Activated CD8-positive, alpha-beta memory T cell treated with anti-CD3 and anti-CD28 coated beads, Interleukin-2, amount 50 U/mL, for 24 hours (primary cell): Measurements from ENCODE around the gene EPM2AIP1.
"Not testable (repeated sequence)": the region's sequence is repeated elsewhere in the genome, so short reads cannot be mapped to it uniquely, and the experiment has no call there.

Experiments used
- DNase-seq: peaks from one replicate; pipeline ENCODE4 v3.0.0-alpha.2; 2020; ENCODE audit errors: extremely low read depth

The EPM2AIP1 gene

GRCh38 chr3:36993326-36994283 is 674 bp upstream of the EPM2AIP1 start, which contains the start of gene MLH1:
Gene MLH1, plus strand, starts transcription at chr3:36993518. Its CDS starts 30 bp downstream, at chr3:36993548.
- DNase-seq, result peak; percentile 99

GRCh38 chr3:36991923-36992805 is 767 bp downstream of the EPM2AIP1 start:
- no peak for DNase-seq

GRCh38 chr3:36991147-36991546 is 1.8 kb downstream of the EPM2AIP1 start:
- no peak for DNase-seq

GRCh38 chr3:36989568-36989967 is 3.4 kb downstream of the EPM2AIP1 start:
- DNase-seq, result no peak

GRCh38 chr3:36989005-36989404 is 3.9 kb downstream of the EPM2AIP1 start:
- no peak for DNase-seq

- DNase-seq, result no peak
Observed at GRCh38 chr3:36988356-36988755, 4.6 kb downstream of the EPM2AIP1 start.

GRCh38 chr3:36981006-36981405 is 11.9 kb downstream of the EPM2AIP1 start:
- no peak for DNase-seq

GRCh38 chr3:36973139-36973538 is 19.8 kb downstream of the EPM2AIP1 start:
- DNase-seq, result no peak

GRCh38 chr3:36972163-36972562 is 20.8 kb downstream of the EPM2AIP1 start:
- no peak for DNase-seq

- no peak for DNase-seq
Observed at GRCh38 chr3:36969540-36970432, 23.1 kb downstream of the EPM2AIP1 start.

GRCh38 chr3:36969085-36969484 is 23.8 kb downstream of the EPM2AIP1 start:
- no peak for DNase-seq

- DNase-seq, result no peak
Observed at GRCh38 chr3:36965440-36965839, 27.5 kb downstream of the EPM2AIP1 start.

- DNase-seq, result no peak
Observed at GRCh38 chr3:36964817-36965216, 28.1 kb downstream of the EPM2AIP1 start.

- no peak for DNase-seq
Observed at GRCh38 chr3:36964331-36964730, 28.6 kb downstream of the EPM2AIP1 start.

- not testable (repeated sequence) for DNase-seq
Observed at GRCh38 chr3:36963008-36963407, 29.9 kb downstream of the EPM2AIP1 start.

GRCh38 chr3:36960502-36960901 is 32.4 kb downstream of the EPM2AIP1 start:
- DNase-seq, result no peak

- DNase-seq, result no peak
Observed at GRCh38 chr3:36959821-36960220, 33.1 kb downstream of the EPM2AIP1 start.

GRCh38 chr3:36957862-36958686 is 34.9 kb downstream of the EPM2AIP1 start:
- no peak for DNase-seq

GRCh38 chr3:36957063-36957462 is 35.9 kb downstream of the EPM2AIP1 start:
- no peak for DNase-seq

GRCh38 chr3:36956155-36956554 is 36.8 kb downstream of the EPM2AIP1 start:
- DNase-seq, result no peak
